ENCODE measurements around the gene TAF1A.

GRCh38 chr1:222618880-222619596 is 29.3 kb upstream of the TAF1A start:
- no peak for TF ChIP-seq MAX (CRISPR knock-in tag; IDR thresholded peaks at IDR 0.05)
- TF ChIP-seq CTCF (IDR thresholded peaks at IDR 0.05) = no peak
- TF ChIP-seq ATF1 (CRISPR knock-in tag; IDR thresholded peaks at IDR 0.05) = no peak

All from WTC11 (cell line).